A549 (cell line): ENCODE results near the gene MAP3K14. TPM values are rescaled to one million over a fixed set of nuclear protein-coding genes. Genes with fewer than 3 reads are reported as not detected.

ENCODE experiments used
- ATAC-seq, 2 experiments: fragments of 200-7000 bp in 1 of 2; fragments of >200 bp in 1 of 2; cut with Nextera tagmentation in 1 of 2; cut with Tn5 transposase in 1 of 2; 3 replicates each; pipeline versions ENCODE4 v1.8.0 to v1.9.1; 2018 to 2020; ENCODE audit warnings: mild to moderate bottlenecking in 1 of 2, moderate library complexity in 1 of 2
- CTCF ChIA-PET: fragments of 300-600 bp; sonication (Branson Sonifier 250); formaldehyde crosslinking; extraction: SDS; loops from one replicate; lab custom pipeline; 2021; ENCODE audit warnings: antibody characterized with exemption, inconsistent platforms; lab: Yijun Ruan, JAX
- POLR2A ChIA-PET: fragments of 350-600 bp; formaldehyde crosslinking; extraction: SDS; loops from one replicate; lab custom pipeline; 2021; ENCODE audit warnings: antibody characterized with exemption, inconsistent platforms; lab: Yijun Ruan, JAX
- DNase-seq, 2 experiments: peaks; one replicate each; pipeline versions ENCODE4 v3.0.0 to v3.0.0-alpha.2; 2011 to 2016; ENCODE audit warnings: low read depth in 1 of 2, low spot score in 1 of 2
- FAIRE-seq: peaks from 2 replicates; lab custom pipeline; 2011; peaks lifted over from hg19 to GRCh38; lab: Jason Lieb, UNC
- H3K27ac ChIP-seq, 2 experiments: fragments of >200 bp; sonication (Bioruptor Twin); formaldehyde crosslinking; 3 replicates each; pipeline ENCODE4 v1.5.1; 2016 to 2017
- H3K4me1 ChIP-seq: fragments of >200 bp; sonication (Bioruptor Twin); formaldehyde crosslinking; 3 replicates; pipeline ENCODE4 v1.6.1; 2016
- H3K4me2 ChIP-seq: fragments of >200 bp; sonication (Bioruptor Twin); formaldehyde crosslinking; 3 replicates; pipeline ENCODE4 v1.6.1; 2016
- H3K4me3 ChIP-seq: fragments of >200 bp; sonication (Bioruptor Twin); formaldehyde crosslinking; 3 replicates; pipeline ENCODE4 v1.5.1; 2016
- H3K9me3 ChIP-seq: fragments of >200 bp; sonication (Bioruptor Twin); formaldehyde crosslinking; 3 replicates; pipeline ENCODE4 v1.6.1; 2016
- EHMT2 ChIP-seq: fragments of 200-600 bp; sonication (generic); IDR thresholded peaks from 2 replicates; pipeline ENCODE4 v1.6.1; 2016; ENCODE audit warnings: antibody characterized with exemption, low read depth, mild to moderate bottlenecking, moderate library complexity
- FOSB ChIP-seq: fragments of 250-450 bp; sonication (Bioruptor Pico); IDR thresholded peaks from 2 replicates; pipeline ENCODE4 v1.5.0; 2020; ENCODE audit warnings: mild to moderate bottlenecking, moderate library complexity
- JUN ChIP-seq, 2 experiments: fragments of >200 bp; sonication (Bioruptor Twin); formaldehyde crosslinking; IDR thresholded peaks; 2 replicates in 1 of 2; 3 replicates in 1 of 2; pipeline ENCODE4 v1.6.1; 2016 to 2017
- KDM1A ChIP-seq: fragments of 200-600 bp; sonication (generic); IDR thresholded peaks from 2 replicates; pipeline ENCODE4 v1.6.1; 2016; ENCODE audit warnings: low read depth, mild to moderate bottlenecking
- MAFK ChIP-seq: fragments of 450-650 bp; IDR thresholded peaks from 2 replicates; pipeline ENCODE4 v1.6.1; 2014; ENCODE audit not compliant: partially characterized antibody
- NPAS2 ChIP-seq: fragments of 250-450 bp; sonication (Bioruptor Pico); IDR thresholded peaks from 2 replicates; pipeline ENCODE4 v1.8.0; 2022; ENCODE audit warnings: mild to moderate bottlenecking, moderate library complexity, borderline replicate concordance
- PHF8 ChIP-seq: fragments of 200-600 bp; sonication (generic); IDR thresholded peaks from 2 replicates; pipeline ENCODE4 v1.6.1; 2016; ENCODE audit warnings: low read depth, mild to moderate bottlenecking, antibody characterized with exemption, moderate library complexity, borderline replicate concordance
- SMC3 ChIP-seq: fragments of >200 bp; sonication (Bioruptor Twin); formaldehyde crosslinking; IDR thresholded peaks from 3 replicates; pipeline ENCODE4 v1.6.1; 2018; ENCODE audit warnings: inconsistent platforms
- TP53 ChIP-seq: fragments of 250-450 bp; sonication (Bioruptor Pico); IDR thresholded peaks from 2 replicates; pipeline ENCODE4 v1.5.0; 2021; ENCODE audit warnings: mild to moderate bottlenecking, moderate library complexity
- ZNF302 ChIP-seq: fragments of 250-450 bp; sonication (Bioruptor Pico); IDR thresholded peaks from 2 replicates; pipeline ENCODE4 v1.9.0; 2021; ENCODE audit warnings: inconsistent platforms, mild to moderate bottlenecking, moderate library complexity
- WGBS: methylation state at CpG from one replicate; pipeline ENCODE4 v1.1.6; 2017; ENCODE audit errors: missing lambda C conversion rate; 5-methylcytosine and 5-hydroxymethylcytosine counted together
- polyA plus RNA-seq, 4 experiments: library from polyadenylated mRNA; depleted of rRNA in 3 of 4; stranded (reverse); fragments of >200 nt; fragmentation: RNase III in 1 of 4; extraction: RNeasy Plus Mini Kit Qiagen cat#74134 plus additional on column Dnase treatment in 1 of 4; gene quantifications; 2 replicates in 3 of 4; 3 replicates in 1 of 4; pipeline ENCODE4 v1.2.3, GENCODE V29; 2011 to 2017
- TF ChIP-seq, protein P1 (sequence below): fragments of >200 bp; sonication (Bioruptor Twin); formaldehyde crosslinking; IDR thresholded peaks from 3 replicates; pipeline ENCODE4 v1.5.1; 2016
- TF ChIP-seq, protein P2 (sequence below): IDR thresholded peaks from 2 replicates; pipeline ENCODE4 v1.6.1; 2012
- TF ChIP-seq, protein P3 (sequence below): fragments of 200-600 bp; sonication (generic); IDR thresholded peaks from 2 replicates; pipeline ENCODE4 v1.6.1; 2016; ENCODE audit warnings: antibody characterized with exemption, mild to moderate bottlenecking, moderate library complexity
- TF ChIP-seq, protein P4 (sequence below): fragments of 150-350 bp; IDR thresholded peaks from 2 replicates; pipeline ENCODE4 v1.6.1; 2014; ENCODE audit warnings: low read depth, mild to moderate bottlenecking, low read length
- TF ChIP-seq, protein P5 (sequence below): IDR thresholded peaks from 2 replicates; pipeline ENCODE4 v1.6.1; 2012

The MAP3K14 gene
- polyA plus RNA-seq, 2 of the 4 experiments (the other 2 are of a cell fraction), result 9.1 to 34.5 TPM

DNA sequence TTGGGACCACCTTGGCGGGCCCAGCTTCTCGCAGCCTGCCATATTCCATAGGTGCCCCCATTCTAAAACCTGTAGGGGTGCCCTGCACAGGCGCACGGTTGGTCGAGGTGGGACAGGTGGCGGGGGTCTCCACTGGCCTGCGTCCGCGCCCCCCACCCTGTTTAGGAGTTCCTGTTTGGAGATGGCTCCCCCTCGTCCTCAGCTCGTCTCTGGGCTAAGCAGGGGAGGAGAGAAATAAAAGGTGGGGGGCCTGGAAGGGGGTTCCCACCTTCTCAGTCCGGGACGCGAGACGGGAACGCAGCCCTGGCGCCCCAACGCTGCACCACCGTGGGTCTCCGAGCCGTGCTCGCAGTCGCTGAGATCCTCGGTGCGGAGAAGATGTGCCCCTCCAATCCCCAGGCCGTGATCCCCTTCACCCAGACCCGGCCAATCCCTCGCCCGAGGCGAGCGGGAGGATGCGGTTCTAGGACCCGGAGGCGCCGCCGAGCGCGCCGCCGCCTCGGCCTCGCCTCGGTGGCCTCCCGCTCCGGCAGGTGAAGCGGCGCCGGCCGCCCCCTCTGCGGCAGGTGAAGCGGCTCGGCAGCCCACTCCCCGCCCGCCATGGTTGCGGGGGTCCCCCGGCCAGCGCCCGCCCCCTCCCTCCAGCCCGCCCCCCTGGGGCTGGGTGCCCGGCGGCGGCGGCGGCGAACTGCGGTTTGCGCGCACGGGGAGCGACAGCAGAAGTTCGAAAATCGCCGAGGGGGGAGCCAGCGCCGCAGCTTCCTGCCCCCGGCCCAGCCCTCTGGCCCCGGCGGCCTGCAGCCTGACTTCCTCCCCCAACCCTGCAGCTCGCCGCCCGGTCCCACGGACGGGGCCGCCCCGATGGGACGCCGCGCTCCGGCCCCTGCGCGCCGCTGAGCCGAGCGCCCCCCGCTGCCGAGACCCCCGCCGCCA lies 95.5 kb downstream of the MAP3K14 start, which contains the start of gene FMNL1:
FMNL1 (plus strand) TSS at position 805 of the 933 bp plus-strand sequence. CDS start 240 bp downstream, outside the sequence.
- no peak for DNase-seq
- ChIA-PET POLR2A (interaction anchor here (0.6 to 2.2 kb wide), 3 partner anchors 72 to 164 kb away, joined by 3 to 15 read pairs (median 3); partner anchors contain the start of gene HEXIM1), CTCF (interaction anchor here (0.7 to 52.3 kb wide), 13 partner anchors 18 to 206 kb away, joined by 3 to 2147 read pairs (median 41); partner anchors contain the start of genes ACBD4, HEXIM1 and HEXIM2)
- Histone ChIP-seq H3K27ac (peak within 1 kb of the TSS; percentile 97), H3K4me2 (peak within 1 kb of the TSS; percentile 92), H3K9me3 (no peaks in the 10 kb centered on the region), H3K4me3 (peak within 1 kb of the TSS; percentile 97), H3K4me1 (peaks cover 60% of the 10 kb centered on the region)
- WGBS, result 13% methylated on average over 44 of the region's 98 CpGs
- TF ChIP-seq PHF8 (0 out of 2 replicates have a peak, but pooled peaks have one; percentile 37), JUN (IDR thresholded peaks at IDR 0.05) (peak in 1 of 2 experiments; percentile 62; a peak in 3 of 5 replicates), ZNF302 (CRISPR knock-in tag) (no peak), SMC3 (no peak; the same call in 2 of the 3 replicates)
- TF ChIP-seq, protein P1, sequence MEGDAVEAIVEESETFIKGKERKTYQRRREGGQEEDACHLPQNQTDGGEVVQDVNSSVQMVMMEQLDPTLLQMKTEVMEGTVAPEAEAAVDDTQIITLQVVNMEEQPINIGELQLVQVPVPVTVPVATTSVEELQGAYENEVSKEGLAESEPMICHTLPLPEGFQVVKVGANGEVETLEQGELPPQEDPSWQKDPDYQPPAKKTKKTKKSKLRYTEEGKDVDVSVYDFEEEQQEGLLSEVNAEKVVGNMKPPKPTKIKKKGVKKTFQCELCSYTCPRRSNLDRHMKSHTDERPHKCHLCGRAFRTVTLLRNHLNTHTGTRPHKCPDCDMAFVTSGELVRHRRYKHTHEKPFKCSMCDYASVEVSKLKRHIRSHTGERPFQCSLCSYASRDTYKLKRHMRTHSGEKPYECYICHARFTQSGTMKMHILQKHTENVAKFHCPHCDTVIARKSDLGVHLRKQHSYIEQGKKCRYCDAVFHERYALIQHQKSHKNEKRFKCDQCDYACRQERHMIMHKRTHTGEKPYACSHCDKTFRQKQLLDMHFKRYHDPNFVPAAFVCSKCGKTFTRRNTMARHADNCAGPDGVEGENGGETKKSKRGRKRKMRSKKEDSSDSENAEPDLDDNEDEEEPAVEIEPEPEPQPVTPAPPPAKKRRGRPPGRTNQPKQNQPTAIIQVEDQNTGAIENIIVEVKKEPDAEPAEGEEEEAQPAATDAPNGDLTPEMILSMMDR, result 0 out of 3 replicates have a peak, but pooled peaks have one; percentile 17
- TF ChIP-seq, protein P2, sequence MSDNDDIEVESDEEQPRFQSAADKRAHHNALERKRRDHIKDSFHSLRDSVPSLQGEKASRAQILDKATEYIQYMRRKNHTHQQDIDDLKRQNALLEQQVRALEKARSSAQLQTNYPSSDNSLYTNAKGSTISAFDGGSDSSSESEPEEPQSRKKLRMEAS, result peak; percentile 36; the same call in 1 of the 2 replicates
- TF ChIP-seq, protein P3, sequence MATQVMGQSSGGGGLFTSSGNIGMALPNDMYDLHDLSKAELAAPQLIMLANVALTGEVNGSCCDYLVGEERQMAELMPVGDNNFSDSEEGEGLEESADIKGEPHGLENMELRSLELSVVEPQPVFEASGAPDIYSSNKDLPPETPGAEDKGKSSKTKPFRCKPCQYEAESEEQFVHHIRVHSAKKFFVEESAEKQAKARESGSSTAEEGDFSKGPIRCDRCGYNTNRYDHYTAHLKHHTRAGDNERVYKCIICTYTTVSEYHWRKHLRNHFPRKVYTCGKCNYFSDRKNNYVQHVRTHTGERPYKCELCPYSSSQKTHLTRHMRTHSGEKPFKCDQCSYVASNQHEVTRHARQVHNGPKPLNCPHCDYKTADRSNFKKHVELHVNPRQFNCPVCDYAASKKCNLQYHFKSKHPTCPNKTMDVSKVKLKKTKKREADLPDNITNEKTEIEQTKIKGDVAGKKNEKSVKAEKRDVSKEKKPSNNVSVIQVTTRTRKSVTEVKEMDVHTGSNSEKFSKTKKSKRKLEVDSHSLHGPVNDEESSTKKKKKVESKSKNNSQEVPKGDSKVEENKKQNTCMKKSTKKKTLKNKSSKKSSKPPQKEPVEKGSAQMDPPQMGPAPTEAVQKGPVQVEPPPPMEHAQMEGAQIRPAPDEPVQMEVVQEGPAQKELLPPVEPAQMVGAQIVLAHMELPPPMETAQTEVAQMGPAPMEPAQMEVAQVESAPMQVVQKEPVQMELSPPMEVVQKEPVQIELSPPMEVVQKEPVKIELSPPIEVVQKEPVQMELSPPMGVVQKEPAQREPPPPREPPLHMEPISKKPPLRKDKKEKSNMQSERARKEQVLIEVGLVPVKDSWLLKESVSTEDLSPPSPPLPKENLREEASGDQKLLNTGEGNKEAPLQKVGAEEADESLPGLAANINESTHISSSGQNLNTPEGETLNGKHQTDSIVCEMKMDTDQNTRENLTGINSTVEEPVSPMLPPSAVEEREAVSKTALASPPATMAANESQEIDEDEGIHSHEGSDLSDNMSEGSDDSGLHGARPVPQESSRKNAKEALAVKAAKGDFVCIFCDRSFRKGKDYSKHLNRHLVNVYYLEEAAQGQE, result no peak
- no peak for ATAC-seq
- FAIRE-seq, result no peak

DNA sequence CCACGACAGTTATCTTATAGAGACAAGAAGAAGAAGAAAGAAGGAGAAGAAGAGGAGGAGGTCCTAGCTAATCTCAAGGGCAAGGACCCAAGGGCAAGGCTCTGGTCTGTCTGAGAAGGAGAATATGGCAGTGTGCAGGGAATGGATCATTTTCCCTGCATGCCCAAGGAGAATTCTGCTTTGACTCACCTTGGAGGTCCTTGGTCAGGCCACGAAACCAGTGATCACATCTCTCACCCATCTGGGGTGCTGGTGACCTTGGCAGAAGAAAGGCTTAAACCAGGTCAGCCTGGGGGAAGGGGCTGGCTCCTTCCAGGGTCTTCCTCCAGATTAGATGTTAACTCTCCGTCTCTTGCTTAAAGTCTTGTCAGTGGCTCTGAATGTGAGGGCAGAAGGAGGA lies 96.7 kb downstream of the MAP3K14 start:
- POLR2A ChIA-PET, result interaction anchor here (1.8 kb wide), 1 partner anchor 9 kb away, joined by 10 read pairs; no protein-coding TSS in a partner anchor
- ATAC-seq, result no peak
- 92% methylated on average over 3 of the region's 3 CpGs for WGBS
- Histone ChIP-seq H3K4me2 (peak overlapping the region; percentile 92), H3K9me3 (no peaks in the 10 kb centered on the region), H3K27ac (peak overlapping the region; percentile 97), H3K4me3 (0 out of 3 replicates have a peak overlapping the region, but pooled peaks have one; percentile 97), H3K4me1 (peaks cover 47% of the 10 kb centered on the region)
- CTCF ChIA-PET, result interaction anchor here (0.6 to 52.3 kb wide), 28 partner anchors 9 to 633 kb away, joined by 3 to 2147 read pairs (median 12); partner anchors contain the start of genes ACBD4, HEXIM1, HEXIM2 and MAP3K14
- DNase-seq, result no peak
- FAIRE-seq, result no peak
- TF ChIP-seq, protein P1, result no peak
- TF ChIP-seq, protein P4, sequence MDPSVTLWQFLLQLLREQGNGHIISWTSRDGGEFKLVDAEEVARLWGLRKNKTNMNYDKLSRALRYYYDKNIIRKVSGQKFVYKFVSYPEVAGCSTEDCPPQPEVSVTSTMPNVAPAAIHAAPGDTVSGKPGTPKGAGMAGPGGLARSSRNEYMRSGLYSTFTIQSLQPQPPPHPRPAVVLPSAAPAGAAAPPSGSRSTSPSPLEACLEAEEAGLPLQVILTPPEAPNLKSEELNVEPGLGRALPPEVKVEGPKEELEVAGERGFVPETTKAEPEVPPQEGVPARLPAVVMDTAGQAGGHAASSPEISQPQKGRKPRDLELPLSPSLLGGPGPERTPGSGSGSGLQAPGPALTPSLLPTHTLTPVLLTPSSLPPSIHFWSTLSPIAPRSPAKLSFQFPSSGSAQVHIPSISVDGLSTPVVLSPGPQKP, result no peak
- TF ChIP-seq NPAS2 (CRISPR knock-in tag) (no peak), FOSB (CRISPR knock-in tag) (no peak), SMC3 (no peak), KDM1A (no peak), EHMT2 (no peak), MAFK (no peak), TP53 (no peak)
- TF ChIP-seq, protein P2, result no peak
- TF ChIP-seq, protein P5, sequence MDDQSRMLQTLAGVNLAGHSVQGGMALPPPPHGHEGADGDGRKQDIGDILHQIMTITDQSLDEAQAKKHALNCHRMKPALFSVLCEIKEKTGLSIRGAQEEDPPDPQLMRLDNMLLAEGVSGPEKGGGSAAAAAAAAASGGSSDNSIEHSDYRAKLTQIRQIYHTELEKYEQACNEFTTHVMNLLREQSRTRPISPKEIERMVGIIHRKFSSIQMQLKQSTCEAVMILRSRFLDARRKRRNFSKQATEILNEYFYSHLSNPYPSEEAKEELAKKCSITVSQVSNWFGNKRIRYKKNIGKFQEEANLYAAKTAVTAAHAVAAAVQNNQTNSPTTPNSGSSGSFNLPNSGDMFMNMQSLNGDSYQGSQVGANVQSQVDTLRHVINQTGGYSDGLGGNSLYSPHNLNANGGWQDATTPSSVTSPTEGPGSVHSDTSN, result no peak
- TF ChIP-seq, protein P3, result no peak
